Measurements from ENCODE around the gene KLHL22.
"Not testable (repeated sequence)": the region's sequence is repeated elsewhere in the genome, so short reads cannot be mapped to it uniquely, and the experiment has no call there.

Gene KLHL22

GRCh38 chr22:20504293-20504922 lies 8.8 kb upstream of the KLHL22 start:
- DNase-seq (ENCODE audit: low read depth) = not testable (repeated sequence)

- DNase-seq (ENCODE audit: low read depth) = no peak
Observed at GRCh38 chr22:20503816-20504215, 8.2 kb upstream of the KLHL22 start.

GRCh38 chr22:20499769-20500168 lies 4.2 kb upstream of the KLHL22 start:
- no peak for DNase-seq (ENCODE audit: low read depth)

- DNase-seq (ENCODE audit: low read depth) = no peak
Observed at GRCh38 chr22:20498913-20499312, 3.3 kb upstream of the KLHL22 start.

- no peak for DNase-seq (ENCODE audit: low read depth)
Observed at GRCh38 chr22:20497426-20497825, 1.8 kb upstream of the KLHL22 start.

GRCh38 chr22:20495861-20496681 lies 476 bp upstream of the KLHL22 start:
- peak; percentile 90 for DNase-seq (ENCODE audit: low read depth)

GRCh38 chr22:20491346-20491745 lies 4.2 kb downstream of the KLHL22 start:
- DNase-seq (ENCODE audit: low read depth) = no peak

GRCh38 chr22:20490941-20491307 lies 4.7 kb downstream of the KLHL22 start:
- DNase-seq (ENCODE audit: low read depth) = no peak

- DNase-seq (ENCODE audit: low read depth) = no peak
Observed at GRCh38 chr22:20490183-20490940, 5.2 kb downstream of the KLHL22 start.

GRCh38 chr22:20488946-20489345 lies 6.6 kb downstream of the KLHL22 start:
- no peak for DNase-seq (ENCODE audit: low read depth)

- no peak for DNase-seq (ENCODE audit: low read depth)
Observed at GRCh38 chr22:20487715-20488114, 7.9 kb downstream of the KLHL22 start.

GRCh38 chr22:20486229-20486628 lies 9.4 kb downstream of the KLHL22 start:
- DNase-seq (ENCODE audit: low read depth) = no peak

- DNase-seq (ENCODE audit: low read depth) = no peak
Observed at GRCh38 chr22:20484948-20485683, 10.5 kb downstream of the KLHL22 start.

- DNase-seq (ENCODE audit: low read depth) = no peak
Observed at GRCh38 chr22:20483771-20484170, 11.8 kb downstream of the KLHL22 start.

- not testable (repeated sequence) for DNase-seq (ENCODE audit: low read depth)
Observed at GRCh38 chr22:20483143-20483506, 12.5 kb downstream of the KLHL22 start.

- peak; percentile 40 for DNase-seq (ENCODE audit: low read depth)
Observed at GRCh38 chr22:20479612-20480196, 15.9 kb downstream of the KLHL22 start.

GRCh38 chr22:20478059-20478458 lies 17.5 kb downstream of the KLHL22 start:
- DNase-seq (ENCODE audit: low read depth) = not testable (repeated sequence)

- DNase-seq (ENCODE audit: low read depth) = not testable (repeated sequence)
Observed at GRCh38 chr22:20475569-20475968, 20.0 kb downstream of the KLHL22 start.

- no peak for DNase-seq (ENCODE audit: low read depth)
Observed at GRCh38 chr22:20475115-20475436, 20.5 kb downstream of the KLHL22 start.

- DNase-seq (ENCODE audit: low read depth) = no peak
Observed at GRCh38 chr22:20472629-20473442, 22.8 kb downstream of the KLHL22 start.
